GM19099 (cell line): ENCODE measurements around the gene SRSF5.

Experiments
- POLR2A ChIP-seq: IDR thresholded peaks from 3 replicates; pipeline ENCODE4 v1.6.1; 2011; ENCODE audit warnings: low read depth; ENCODE audit not compliant: insufficient read length; ENCODE audit errors: extremely low read depth

The SRSF5 gene

GRCh38 chr14:69792887-69793421 is 26.0 kb downstream of the SRSF5 start:
- TF ChIP-seq POLR2A: no peak

- no peak for TF ChIP-seq POLR2A
Measured at GRCh38 chr14:69794791-69795190, 27.8 kb downstream of the SRSF5 start.

GRCh38 chr14:69795691-69796090 is 28.7 kb downstream of the SRSF5 start:
- TF ChIP-seq POLR2A: no peak

- no peak for TF ChIP-seq POLR2A
Measured at GRCh38 chr14:69796797-69797500, 30.0 kb downstream of the SRSF5 start, which contains the start of gene SLC10A1. Gene SLC10A1, minus strand, starts transcription at chr14:69797241. Its CDS starts 86 bp downstream, at chr14:69797155.

- no peak for TF ChIP-seq POLR2A
Measured at GRCh38 chr14:69797573-69798338, 30.8 kb downstream of the SRSF5 start.

GRCh38 chr14:69798339-69798735 is 31.4 kb downstream of the SRSF5 start:
- no peak for TF ChIP-seq POLR2A

- no peak for TF ChIP-seq POLR2A
Measured at GRCh38 chr14:69803753-69804152, 36.8 kb downstream of the SRSF5 start.

- no peak for TF ChIP-seq POLR2A
Measured at GRCh38 chr14:69804902-69805301, 38.0 kb downstream of the SRSF5 start.

GRCh38 chr14:69807192-69807591 is 40.2 kb downstream of the SRSF5 start:
- TF ChIP-seq POLR2A: no peak

GRCh38 chr14:69808919-69809808 is 42.2 kb downstream of the SRSF5 start:
- TF ChIP-seq POLR2A: no peak

- TF ChIP-seq POLR2A: no peak
Measured at GRCh38 chr14:69811227-69811867, 44.4 kb downstream of the SRSF5 start.

- TF ChIP-seq POLR2A: no peak
Measured at GRCh38 chr14:69811868-69812252, 44.9 kb downstream of the SRSF5 start.

GRCh38 chr14:69812711-69813110 is 45.8 kb downstream of the SRSF5 start:
- TF ChIP-seq POLR2A: no peak

- no peak for TF ChIP-seq POLR2A
Measured at GRCh38 chr14:69814397-69814796, 47.5 kb downstream of the SRSF5 start.
